ENCODE data around the gene BCAP31. TPM values are rescaled to one million over a fixed set of nuclear protein-coding genes. Genes with fewer than 3 reads are reported as not detected.
A peak's percentile ranks its signal among the peaks of the same experiment; 100 is the strongest.
"Not testable (repeated sequence)": the region's sequence is repeated elsewhere in the genome, so short reads cannot be mapped to it uniquely, and the experiment has no call there.

BCAP31 gene
- total and polyA plus RNA-seq, 7 experiments from 2014 or later = 80.2 to 329 (median 118) TPM

- ChIA-PET CTCF (interaction anchor here (1.3 kb wide), 1 partner anchor 17 kb away, joined by 9 read pairs; no protein-coding TSS in a partner anchor), POLR2A (no interaction called here)
Measured at GRCh38 chrX:153684467-153685155, 39.6 kb downstream of the BCAP31 start.

GRCh38 chrX:153683486-153683885 is 40.7 kb downstream of the BCAP31 start:
- not testable (repeated sequence) for H3K9me3 ChIP-seq (ENCODE audit: control insufficient read depth in 2 of 3, low read length in 3 of 3)

More at GRCh38 chrX:153684467-153685155, 39.6 kb downstream of the BCAP31 start:
- ATAC-seq = no peak
- no peaks in the 10 kb centered on the region for H3K36me3 Mint-ChIP-seq
- H3K4me3 Mint-ChIP-seq = no peak overlapping the region
- peaks cover 0 to 5% (median 0%) of the 10 kb centered on the region in 11 donors for H3K9me3 Mint-ChIP-seq
- peaks cover 0 to 24% (median 5%) of the 10 kb centered on the region in 5 donors for H3K27me3 Mint-ChIP-seq
- intact Hi-C loops (cut with micrococcal nuclease) = loop anchor here in 1 of 2 donors (5.0 kb wide), 2 partner anchors 38 to 243 kb away; partner anchors contain the start of genes ABCD1, ARHGAP4 and BCAP31
- H3K36me3 ChIP-seq (ENCODE audit: control insufficient read depth in 2 of 3, insufficient read depth in 3 of 3, low read length in 3 of 3) = no peaks in the 10 kb centered on the region
- no peak overlapping the region for H3K4me3 ChIP-seq (ENCODE audit: low read length)
- no peaks in the 10 kb centered on the region for H3K9me3 ChIP-seq (ENCODE audit: control insufficient read depth in 2 of 3, low read length in 3 of 3)
- no peak overlapping the region for H3K27ac ChIP-seq (ENCODE audit: low read depth, low read length)
- no peak for DNase-seq
- no peaks in the 10 kb centered on the region for H3K27me3 ChIP-seq (ENCODE audit: control insufficient read depth in 2 of 2, insufficient read depth in 2 of 2, low read length in 2 of 2)
- H3K4me1 ChIP-seq (ENCODE audit: control insufficient read depth in 2 of 2, insufficient read depth in 2 of 2, low read length in 2 of 2) = no peaks in the 10 kb centered on the region
- peaks cover 0 to 4% (median 0%) of the 10 kb centered on the region in 7 donors for H3K4me1 Mint-ChIP-seq
- H3K27ac Mint-ChIP-seq = no peak overlapping the region

GRCh38 chrX:153681175-153681574 is 43.0 kb downstream of the BCAP31 start:
- intact Hi-C loops (cut with micrococcal nuclease) = no loop called here
- no peaks in the 10 kb centered on the region for H3K27me3 ChIP-seq (ENCODE audit: control insufficient read depth in 2 of 2, insufficient read depth in 2 of 2, low read length in 2 of 2)
- H3K9me3 ChIP-seq (ENCODE audit: control insufficient read depth in 2 of 3, low read length in 3 of 3) = no peaks in the 10 kb centered on the region
- peaks cover 0 to 5% (median 0%) of the 10 kb centered on the region in 11 donors for H3K9me3 Mint-ChIP-seq
- no peaks in the 10 kb centered on the region for H3K4me1 ChIP-seq (ENCODE audit: control insufficient read depth in 2 of 2, insufficient read depth in 2 of 2, low read length in 2 of 2)
- H3K36me3 ChIP-seq (ENCODE audit: control insufficient read depth in 2 of 3, insufficient read depth in 3 of 3, low read length in 3 of 3) = no peaks in the 10 kb centered on the region
- no peak overlapping the region for H3K4me3 Mint-ChIP-seq
- peaks cover 0 to 2% (median 0%) of the 10 kb centered on the region in 7 donors for H3K4me1 Mint-ChIP-seq
- H3K27ac ChIP-seq (ENCODE audit: low read depth, low read length) = no peak overlapping the region
- DNase-seq (no peak), ATAC-seq (no peak)
- CTCF ChIA-PET = no interaction called here
- no peaks in the 10 kb centered on the region for H3K36me3 Mint-ChIP-seq
- H3K27me3 Mint-ChIP-seq = peaks cover 0 to 22% (median under 1%) of the 10 kb centered on the region in 5 donors
- no peak overlapping the region for H3K4me3 ChIP-seq (ENCODE audit: low read length)
- H3K27ac Mint-ChIP-seq = no peak overlapping the region
- POLR2A ChIA-PET = no interaction called here

More at GRCh38 chrX:153683486-153683885, 40.7 kb downstream of the BCAP31 start:
- peaks cover 0 to 25% (median 5%) of the 10 kb centered on the region in 5 donors for H3K27me3 Mint-ChIP-seq
- H3K27ac Mint-ChIP-seq; H3K27ac ChIP-seq (ENCODE audit: low read depth, low read length); H3K36me3 Mint-ChIP-seq; H3K4me1 Mint-ChIP-seq; H3K4me3 ChIP-seq (ENCODE audit: low read length); H3K27me3 ChIP-seq (ENCODE audit: control insufficient read depth in 2 of 2, insufficient read depth in 2 of 2, low read length in 2 of 2); ATAC-seq; H3K4me1 ChIP-seq (ENCODE audit: control insufficient read depth in 2 of 2, insufficient read depth in 2 of 2, low read length in 2 of 2); H3K9me3 Mint-ChIP-seq; DNase-seq; intact Hi-C loops (cut with micrococcal nuclease); H3K4me3 Mint-ChIP-seq; H3K36me3 ChIP-seq (ENCODE audit: control insufficient read depth in 2 of 3, insufficient read depth in 3 of 3, low read length in 3 of 3); POLR2A ChIA-PET: not testable (repeated sequence)
- CTCF ChIA-PET = interaction anchor here (1.3 kb wide), 1 partner anchor 16 kb away, joined by 9 read pairs; no protein-coding TSS in a partner anchor

- Mint-ChIP-seq H3K4me3 (peak overlapping the region; percentile 16 to 77 (median 51)), H3K27ac (no peak overlapping the region), H3K4me1 (peaks cover 0 to 8% (median 1%) of the 10 kb centered on the region in 7 donors), H3K36me3 (no peaks in the 10 kb centered on the region), H3K27me3 (peaks cover 7 to 35% (median 12%) of the 10 kb centered on the region in 5 donors), H3K9me3 (peaks cover 0 to 2% (median 0%) of the 10 kb centered on the region in 11 donors)
- ATAC-seq (no peak), DNase-seq (no peak)
- Histone ChIP-seq H3K27ac (ENCODE audit: low read depth, low read length) (no peak overlapping the region), H3K36me3 (ENCODE audit: control insufficient read depth in 2 of 3, insufficient read depth in 3 of 3, low read length in 3 of 3) (no peaks in the 10 kb centered on the region), H3K4me1 (ENCODE audit: control insufficient read depth in 2 of 2, insufficient read depth in 2 of 2, low read length in 2 of 2) (no peaks in the 10 kb centered on the region), H3K27me3 (ENCODE audit: control insufficient read depth in 2 of 2, insufficient read depth in 2 of 2, low read length in 2 of 2) (no peaks in the 10 kb centered on the region), H3K4me3 (ENCODE audit: low read length) (no peak overlapping the region), H3K9me3 (ENCODE audit: control insufficient read depth in 2 of 3, low read length in 3 of 3) (no peaks in the 10 kb centered on the region)
- intact Hi-C loops (cut with micrococcal nuclease) = no loop called here
- POLR2A ChIA-PET = interaction anchor here (0.7 kb wide), 1 partner anchor 1461 kb away, joined by 3 read pairs; no protein-coding TSS in a partner anchor
- CTCF ChIA-PET = no interaction called here
Measured at GRCh38 chrX:153674219-153674851, 49.9 kb downstream of the BCAP31 start.

- ChIA-PET POLR2A (interaction anchor here (0.7 kb wide), 1 partner anchor 1462 kb away, joined by 3 read pairs; no protein-coding TSS in a partner anchor), CTCF (no interaction called here)
- no peaks in the 10 kb centered on the region for H3K4me1 ChIP-seq (ENCODE audit: control insufficient read depth in 2 of 2, insufficient read depth in 2 of 2, low read length in 2 of 2)
- no peaks in the 10 kb centered on the region for H3K27me3 ChIP-seq (ENCODE audit: control insufficient read depth in 2 of 2, insufficient read depth in 2 of 2, low read length in 2 of 2)
- no peak within 1 kb of the TSS for H3K27ac ChIP-seq (ENCODE audit: low read depth, low read length)
- no peak for DNase-seq
- H3K36me3 Mint-ChIP-seq = no peaks in the 10 kb centered on the region
- peaks cover 0 to 8% (median 1%) of the 10 kb centered on the region in 7 donors for H3K4me1 Mint-ChIP-seq
- H3K27ac Mint-ChIP-seq = no peak within 1 kb of the TSS
- ATAC-seq = no peak
- no peaks in the 10 kb centered on the region for H3K9me3 ChIP-seq (ENCODE audit: control insufficient read depth in 2 of 3, low read length in 3 of 3)
- peak within 1 kb of the TSS; percentile 16 to 77 (median 51) for H3K4me3 Mint-ChIP-seq
- no peak within 1 kb of the TSS for H3K4me3 ChIP-seq (ENCODE audit: low read length)
- peaks cover 7 to 34% (median 12%) of the 10 kb centered on the region in 5 donors for H3K27me3 Mint-ChIP-seq
- intact Hi-C loops (cut with micrococcal nuclease) = no loop called here
- peaks cover 0 to 2% (median 0%) of the 10 kb centered on the region in 11 donors for H3K9me3 Mint-ChIP-seq
- no peaks in the 10 kb centered on the region for H3K36me3 ChIP-seq (ENCODE audit: control insufficient read depth in 2 of 3, insufficient read depth in 3 of 3, low read length in 3 of 3)
Measured at GRCh38 chrX:153673428-153674218, 50.6 kb downstream of the BCAP31 start, which contains the start of gene PNCK. PNCK (minus strand) TSS chrX:153673813; CDS start chrX:153673076, 737 bp downstream.
